WERI-Rb-1 (cell line): ENCODE results near the gene MRPL22.
"Not testable (repeated sequence)": the region's sequence is repeated elsewhere in the genome, so short reads cannot be mapped to it uniquely, and the experiment has no call there.

Experiments used
- DNase-seq: peaks from one replicate; pipeline ENCODE4 v3.0.0-alpha.2; 2020
- H3K27ac ChIP-seq: fragments of 250-450 bp; sonication (Bioruptor Pico); 2 replicates; pipeline ENCODE4 v1.5.1; 2020; ENCODE audit warnings: mild to moderate bottlenecking, moderate library complexity
- H3K27me3 ChIP-seq: fragments of 250-450 bp; sonication (Bioruptor Pico); 2 replicates; pipeline ENCODE4 v1.5.1; 2021; ENCODE audit warnings: mild to moderate bottlenecking, low read depth, moderate library complexity; ENCODE audit not compliant: insufficient read depth, severe bottlenecking
- H3K36me3 ChIP-seq: fragments of 250-450 bp; sonication (Bioruptor Pico); 2 replicates; pipeline ENCODE4 v1.5.1; 2020; ENCODE audit warnings: mild to moderate bottlenecking, moderate library complexity
- H3K4me3 ChIP-seq: 2 replicates; pipeline ENCODE4 v1.5.1; 2011; ENCODE audit warnings: low read depth, mild to moderate bottlenecking, control low read depth, low read length
- H3K9me3 ChIP-seq: fragments of 250-450 bp; sonication (Bioruptor Pico); 2 replicates; pipeline ENCODE4 v1.5.1; 2021; ENCODE audit warnings: mild to moderate bottlenecking, moderate library complexity; ENCODE audit not compliant: severe bottlenecking
- CTCF ChIP-seq: IDR thresholded peaks from 2 replicates; pipeline ENCODE4 v1.5.1; 2011; ENCODE audit warnings: low read depth, mild to moderate bottlenecking, control low read depth, inconsistent platforms, low read length

MRPL22 gene

GRCh38 chr5:155004138-155004744 lies 63.4 kb downstream of the MRPL22 start:
- H3K27me3 ChIP-seq: no peaks in the 10 kb centered on the region
- no peak overlapping the region for H3K27ac ChIP-seq
- H3K4me3 ChIP-seq: no peak overlapping the region
- peaks cover 2% of the 10 kb centered on the region for H3K9me3 ChIP-seq
- peak; percentile 15 for DNase-seq
- no peaks in the 10 kb centered on the region for H3K36me3 ChIP-seq
- TF ChIP-seq CTCF: peak; percentile 43

- not testable (repeated sequence) for H3K27ac ChIP-seq, H3K27me3 ChIP-seq, H3K9me3 ChIP-seq, H3K4me3 ChIP-seq, DNase-seq, H3K36me3 ChIP-seq
Measured at GRCh38 chr5:155006265-155006664, 65.4 kb downstream of the MRPL22 start.

- Histone ChIP-seq H3K4me3 (no peak overlapping the region), H3K9me3 (peaks cover 1% of the 10 kb centered on the region), H3K27me3 (no peaks in the 10 kb centered on the region), H3K27ac (no peak overlapping the region), H3K36me3 (no peaks in the 10 kb centered on the region)
- DNase-seq: no peak
- no peak for TF ChIP-seq CTCF
Measured at GRCh38 chr5:155008669-155009068, 67.8 kb downstream of the MRPL22 start.

GRCh38 chr5:155010881-155011280 lies 70.0 kb downstream of the MRPL22 start:
- no peak for TF ChIP-seq CTCF
- no peak overlapping the region for H3K27ac ChIP-seq
- H3K36me3 ChIP-seq: no peaks in the 10 kb centered on the region
- DNase-seq: no peak
- H3K9me3 ChIP-seq: no peaks in the 10 kb centered on the region
- H3K27me3 ChIP-seq: no peaks in the 10 kb centered on the region
- no peak overlapping the region for H3K4me3 ChIP-seq

GRCh38 chr5:155013526-155013925 lies 72.7 kb downstream of the MRPL22 start, which contains the start of gene KIF4B:
TSS of gene KIF4B (plus strand) at chr5:155013755. CDS start at chr5:155013860, 105 bp downstream.
- TF ChIP-seq CTCF: no peak
- Histone ChIP-seq H3K9me3 (no peaks in the 10 kb centered on the region), H3K27ac (no peak within 1 kb of the TSS), H3K27me3 (no peaks in the 10 kb centered on the region), H3K4me3 (no peak within 1 kb of the TSS), H3K36me3 (no peaks in the 10 kb centered on the region)
- no peak for DNase-seq

GRCh38 chr5:155015239-155015638 lies 74.4 kb downstream of the MRPL22 start:
- no peaks in the 10 kb centered on the region for H3K9me3 ChIP-seq
- no peaks in the 10 kb centered on the region for H3K36me3 ChIP-seq
- DNase-seq: no peak
- no peaks in the 10 kb centered on the region for H3K27me3 ChIP-seq
- no peak for TF ChIP-seq CTCF
- no peak overlapping the region for H3K27ac ChIP-seq
- H3K4me3 ChIP-seq: no peak overlapping the region
